ENCODE results near the gene MXRA7. TPM values are rescaled to one million over a fixed set of nuclear protein-coding genes. Genes with fewer than 3 reads are reported as not detected.
"Not testable (repeated sequence)": the region's sequence is repeated elsewhere in the genome, so short reads cannot be mapped to it uniquely, and the experiment has no call there.

Gene MXRA7
- total and polyA plus RNA-seq, 8 donors: 41.4 to 209 (median 71.6) TPM

GRCh38 chr17:76715496-76715830, 4.7 kb upstream of the MXRA7 start:
- Histone ChIP-seq H3K27ac (peak overlapping the region in 4 of 5 donors; percentile 69 to 81 (median 76)), H3K4me3 (no peak overlapping the region), H3K27me3 (no peaks in the 10 kb centered on the region), H3K9me3 (no peaks in the 10 kb centered on the region), H3K4me1 (peaks cover 17 to 53% (median 38%) of the 10 kb centered on the region in 4 donors), H3K36me3 (peaks cover 66 to 78% (median 75%) of the 10 kb centered on the region in 4 donors)
- intact Hi-C loops (cut with DNase I; ENCODE audit: low total_unique reads): no loop called here
- TF ChIP-seq POLR2AphosphoS5 (IDR thresholded peaks at IDR 0.05) (no peak), POLR2A (IDR thresholded peaks at IDR 0.05) (no peak), EP300 (IDR thresholded peaks at IDR 0.05) (no peak)
- TF ChIP-seq, protein P1, sequence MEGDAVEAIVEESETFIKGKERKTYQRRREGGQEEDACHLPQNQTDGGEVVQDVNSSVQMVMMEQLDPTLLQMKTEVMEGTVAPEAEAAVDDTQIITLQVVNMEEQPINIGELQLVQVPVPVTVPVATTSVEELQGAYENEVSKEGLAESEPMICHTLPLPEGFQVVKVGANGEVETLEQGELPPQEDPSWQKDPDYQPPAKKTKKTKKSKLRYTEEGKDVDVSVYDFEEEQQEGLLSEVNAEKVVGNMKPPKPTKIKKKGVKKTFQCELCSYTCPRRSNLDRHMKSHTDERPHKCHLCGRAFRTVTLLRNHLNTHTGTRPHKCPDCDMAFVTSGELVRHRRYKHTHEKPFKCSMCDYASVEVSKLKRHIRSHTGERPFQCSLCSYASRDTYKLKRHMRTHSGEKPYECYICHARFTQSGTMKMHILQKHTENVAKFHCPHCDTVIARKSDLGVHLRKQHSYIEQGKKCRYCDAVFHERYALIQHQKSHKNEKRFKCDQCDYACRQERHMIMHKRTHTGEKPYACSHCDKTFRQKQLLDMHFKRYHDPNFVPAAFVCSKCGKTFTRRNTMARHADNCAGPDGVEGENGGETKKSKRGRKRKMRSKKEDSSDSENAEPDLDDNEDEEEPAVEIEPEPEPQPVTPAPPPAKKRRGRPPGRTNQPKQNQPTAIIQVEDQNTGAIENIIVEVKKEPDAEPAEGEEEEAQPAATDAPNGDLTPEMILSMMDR (IDR thresholded peaks at IDR 0.05): no peak
- DNase-seq: no peak
- WGBS, 5 donors: 77 to 94% (median 88%) methylated on average over 2 of the region's 2 CpGs

GRCh38 chr17:76714822-76715495, 4.2 kb upstream of the MXRA7 start:
- H3K4me3 ChIP-seq: no peak overlapping the region
- intact Hi-C loops (cut with DNase I; ENCODE audit: low total_unique reads): no loop called here
- TF ChIP-seq, protein P1 (IDR thresholded peaks at IDR 0.05): peak in 5 of 7 experiments; percentile 47 to 90 (median 75)
- no peak for TF ChIP-seq EP300 (IDR thresholded peaks at IDR 0.05)
- H3K27ac ChIP-seq: peak overlapping the region in 4 of 5 donors; percentile 69 to 81 (median 76)
- peaks cover 22 to 57% (median 40%) of the 10 kb centered on the region in 4 donors for H3K4me1 ChIP-seq
- DNase-seq: peak; percentile 72 to 79
- 21 to 31% (median 27%) methylated on average over 4 of the region's 4 CpGs for WGBS, 5 donors
- peaks cover 61 to 73% (median 70%) of the 10 kb centered on the region in 4 donors for H3K36me3 ChIP-seq
- H3K27me3 ChIP-seq: no peaks in the 10 kb centered on the region
- no peaks in the 10 kb centered on the region for H3K9me3 ChIP-seq

GRCh38 chr17:76714336-76714735, 3.6 kb upstream of the MXRA7 start:
- H3K27ac ChIP-seq: peak overlapping the region in 4 of 5 donors; percentile 25 to 81 (median 74)
- intact Hi-C loops (cut with DNase I; ENCODE audit: low total_unique reads): no loop called here

GRCh38 chr17:76713765-76714164, 3.0 kb upstream of the MXRA7 start:
- no peak for DNase-seq

More at GRCh38 chr17:76714336-76714735, 3.6 kb upstream of the MXRA7 start:
- Histone ChIP-seq H3K9me3 (no peaks in the 10 kb centered on the region), H3K4me3 (no peak overlapping the region), H3K27me3 (no peaks in the 10 kb centered on the region), H3K36me3 (peaks cover 55 to 67% (median 63%) of the 10 kb centered on the region in 4 donors), H3K4me1 (peaks cover 24 to 63% (median 45%) of the 10 kb centered on the region in 4 donors)
- TF ChIP-seq POLR2A (IDR thresholded peaks at IDR 0.05): no peak
- no peak for TF ChIP-seq EP300 (IDR thresholded peaks at IDR 0.05)
- no peak for TF ChIP-seq POLR2AphosphoS5 (IDR thresholded peaks at IDR 0.05)
- TF ChIP-seq, protein P1 (IDR thresholded peaks at IDR 0.05): no peak
- 74 to 85% (median 83%) methylated on average over 5 of the region's 5 CpGs for WGBS, 5 donors
- DNase-seq: no peak

DNA sequence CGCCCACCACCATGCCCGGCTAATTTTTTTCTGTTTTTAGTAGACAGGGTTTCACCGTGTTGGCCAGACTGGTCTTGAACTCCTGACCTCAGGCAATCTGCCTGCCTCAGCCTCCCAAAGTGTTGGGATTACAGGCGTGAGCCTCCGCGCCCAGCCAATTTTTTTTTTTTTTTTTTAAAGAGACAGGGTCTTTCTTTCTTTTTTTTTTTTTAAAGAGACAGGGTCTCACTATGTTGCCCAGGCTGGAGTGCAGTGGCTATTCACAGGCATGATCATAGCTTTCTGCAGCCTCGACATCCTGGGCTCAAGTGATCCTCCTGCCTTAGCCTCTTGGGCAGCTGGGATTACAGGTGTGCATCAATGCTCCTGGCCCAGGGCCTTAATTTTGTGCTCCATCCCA, 1.6 kb upstream of the MXRA7 start:
- Histone ChIP-seq H3K36me3 (peaks cover 34 to 46% (median 43%) of the 10 kb centered on the region in 4 donors), H3K27ac (peak overlapping the region in 2 of 5 donors; percentile 78 to 91), H3K4me1 (peaks cover 36 to 83% (median 57%) of the 10 kb centered on the region in 4 donors)
- intact Hi-C loops (cut with DNase I; ENCODE audit: low total_unique reads); DNase-seq; H3K4me3 ChIP-seq; H3K27me3 ChIP-seq; H3K9me3 ChIP-seq: not testable (repeated sequence)
- WGBS, 5 donors: 63 to 68% (median 67%) methylated on average over 7 of the region's 7 CpGs

More at GRCh38 chr17:76713765-76714164, 3.0 kb upstream of the MXRA7 start:
- Histone ChIP-seq H3K36me3 (peaks cover 49 to 61% (median 58%) of the 10 kb centered on the region in 4 donors), H3K27ac (peak overlapping the region in 1 of 5 donors; percentile 69), H3K9me3 (no peaks in the 10 kb centered on the region), H3K27me3 (no peaks in the 10 kb centered on the region), H3K4me3 (no peak overlapping the region), H3K4me1 (peaks cover 26 to 68% (median 50%) of the 10 kb centered on the region in 4 donors)
- 93 to 95% (median 94%) methylated on average over 7 of the region's 7 CpGs for WGBS, 5 donors
- intact Hi-C loops (cut with DNase I; ENCODE audit: low total_unique reads): no loop called here
- TF ChIP-seq EP300 (IDR thresholded peaks at IDR 0.05): no peak
- TF ChIP-seq, protein P1 (IDR thresholded peaks at IDR 0.05): no peak
- TF ChIP-seq POLR2A (IDR thresholded peaks at IDR 0.05): no peak
- TF ChIP-seq POLR2AphosphoS5 (IDR thresholded peaks at IDR 0.05): no peak

GRCh38 chr17:76709951-76710862, 558 bp downstream of the MXRA7 start:
- H3K27me3 ChIP-seq; intact Hi-C loops (cut with DNase I; ENCODE audit: low total_unique reads); H3K9me3 ChIP-seq: not testable (repeated sequence)
- Histone ChIP-seq H3K36me3 (peaks cover 17 to 25% (median 22%) of the 10 kb centered on the region in 4 donors), H3K4me3 (peak overlapping the region; percentile 62 to 72 (median 66)), H3K27ac (peak overlapping the region; percentile 74 to 96 (median 85)), H3K4me1 (peaks cover 25 to 76% (median 50%) of the 10 kb centered on the region in 4 donors)
- DNase-seq: peak in 1 of 2 donors; percentile 56
- WGBS, 5 donors: 7 to 17% (median 8%) methylated on average over 12 to 43 of the region's 79 CpGs

All from stomach (tissue), 9 donors.